ENCODE data around the gene RBM41. TPM values are rescaled to one million over a fixed set of nuclear protein-coding genes. Genes with fewer than 3 reads are reported as not detected.

The RBM41 gene
- total RNA-seq, 1 experiment from 2014 or later = 20.0 TPM

DNA sequence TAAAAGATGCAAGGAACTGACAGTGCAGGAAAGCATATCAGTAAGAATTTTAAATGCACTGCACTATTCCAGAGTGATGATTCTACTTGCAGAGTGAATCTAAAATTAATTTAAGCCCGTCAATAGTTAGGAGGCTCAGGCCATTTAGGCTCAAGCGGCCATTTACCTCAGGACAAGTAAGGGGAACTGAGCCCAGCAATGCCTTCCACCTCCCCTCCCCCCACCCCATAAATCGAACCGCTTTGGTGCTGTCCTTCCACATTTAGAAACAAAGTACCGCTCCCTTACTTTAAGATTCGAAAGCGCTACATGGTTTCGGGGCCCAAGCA is 665 bp downstream of the RBM41 start:
- ATAC-seq = 0 out of 2 replicates have a peak, but pooled peaks have one; percentile 18

More for the DNA sequence above, 665 bp downstream of the RBM41 start:
- ChIA-PET POLR2A (no interaction called here), RAD21 (ENCODE audit: low non-redundant PET in 1 of 2, low total read pairs in 2 of 2, uncharacterized antibody in 2 of 2, unreplicated experiment in 2 of 2) (no interaction called here), CTCF (no interaction called here)
- Histone ChIP-seq H3K4me2 (ENCODE audit: low read length) (peak overlapping the region; percentile 72), H4K20me1 (ENCODE audit: insufficient read depth) (no peaks in the 10 kb centered on the region), H3K79me2 (ENCODE audit: insufficient read depth, low read length) (peaks cover 14% of the 10 kb centered on the region; the same call in 1 of the 2 replicates), H3K4me3 (replicated peaks in 1 of 2; ENCODE audit: low read depth in 1 of 2, low read length in 2 of 2) (peak overlapping the region; percentile 61 to 72), H3K36me3 (ENCODE audit: control insufficient read depth in 1 of 2, insufficient read depth in 2 of 2, low read length in 2 of 2) (peaks cover 16 to 19% of the 10 kb centered on the region in 2 experiments; a peak in 3 of 4 replicates), H3K27me3 (ENCODE audit: insufficient read depth, low read length) (no peaks in the 10 kb centered on the region), H3K9me2 (ENCODE audit: insufficient read depth) (no peaks in the 10 kb centered on the region), H3K9ac (ENCODE audit: low read length) (peak overlapping the region; percentile 72), H3K4me1 (ENCODE audit: control insufficient read depth in 1 of 2, insufficient read depth in 2 of 2, low read length in 2 of 2) (peaks cover 0 to 10% of the 10 kb centered on the region in 2 experiments; a peak in 1 of 4 replicates), H2AFZ (ENCODE audit: low read depth, low read length, poor library complexity, severe bottlenecking) (no peak overlapping the region), H3K27ac (ENCODE audit: low read depth, low read length) (peak overlapping the region; percentile 64), H3K9me3 (ENCODE audit: control insufficient read depth in 1 of 2, insufficient read depth in 1 of 2, low read depth in 1 of 2, low read length in 2 of 2) (no peaks in the 10 kb centered on the region)
- TF ChIP-seq CEBPB (IDR thresholded peaks at IDR 0.05; ENCODE audit: low read depth) (no peak), EZH2 (IDR thresholded peaks at IDR 0.05) (no peak), POLR2AphosphoS5 (IDR thresholded peaks at IDR 0.05; ENCODE audit: low read depth, low read length) (no peak), ZFX (IDR thresholded peaks at IDR 0.05) (no peak), TCF7L2 (IDR thresholded peaks at IDR 0.05; ENCODE audit: borderline replicate concordance, extremely low read depth, insufficient read depth, insufficient read length) (no peak)
- TF ChIP-seq, protein P1, sequence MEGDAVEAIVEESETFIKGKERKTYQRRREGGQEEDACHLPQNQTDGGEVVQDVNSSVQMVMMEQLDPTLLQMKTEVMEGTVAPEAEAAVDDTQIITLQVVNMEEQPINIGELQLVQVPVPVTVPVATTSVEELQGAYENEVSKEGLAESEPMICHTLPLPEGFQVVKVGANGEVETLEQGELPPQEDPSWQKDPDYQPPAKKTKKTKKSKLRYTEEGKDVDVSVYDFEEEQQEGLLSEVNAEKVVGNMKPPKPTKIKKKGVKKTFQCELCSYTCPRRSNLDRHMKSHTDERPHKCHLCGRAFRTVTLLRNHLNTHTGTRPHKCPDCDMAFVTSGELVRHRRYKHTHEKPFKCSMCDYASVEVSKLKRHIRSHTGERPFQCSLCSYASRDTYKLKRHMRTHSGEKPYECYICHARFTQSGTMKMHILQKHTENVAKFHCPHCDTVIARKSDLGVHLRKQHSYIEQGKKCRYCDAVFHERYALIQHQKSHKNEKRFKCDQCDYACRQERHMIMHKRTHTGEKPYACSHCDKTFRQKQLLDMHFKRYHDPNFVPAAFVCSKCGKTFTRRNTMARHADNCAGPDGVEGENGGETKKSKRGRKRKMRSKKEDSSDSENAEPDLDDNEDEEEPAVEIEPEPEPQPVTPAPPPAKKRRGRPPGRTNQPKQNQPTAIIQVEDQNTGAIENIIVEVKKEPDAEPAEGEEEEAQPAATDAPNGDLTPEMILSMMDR (IDR thresholded peaks at IDR 0.05 in 2 of 3, conservative IDR thresholded peaks at IDR 0.05 in 1 of 3; ENCODE audit: borderline replicate concordance in 1 of 3, insufficient read depth in 1 of 3, low read depth in 2 of 3, low read length in 2 of 3) = no peak
- TF ChIP-seq, protein P2, sequence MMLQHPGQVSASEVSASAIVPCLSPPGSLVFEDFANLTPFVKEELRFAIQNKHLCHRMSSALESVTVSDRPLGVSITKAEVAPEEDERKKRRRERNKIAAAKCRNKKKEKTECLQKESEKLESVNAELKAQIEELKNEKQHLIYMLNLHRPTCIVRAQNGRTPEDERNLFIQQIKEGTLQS (IDR thresholded peaks at IDR 0.05) = no peak
- TF ChIP-seq, protein P3, sequence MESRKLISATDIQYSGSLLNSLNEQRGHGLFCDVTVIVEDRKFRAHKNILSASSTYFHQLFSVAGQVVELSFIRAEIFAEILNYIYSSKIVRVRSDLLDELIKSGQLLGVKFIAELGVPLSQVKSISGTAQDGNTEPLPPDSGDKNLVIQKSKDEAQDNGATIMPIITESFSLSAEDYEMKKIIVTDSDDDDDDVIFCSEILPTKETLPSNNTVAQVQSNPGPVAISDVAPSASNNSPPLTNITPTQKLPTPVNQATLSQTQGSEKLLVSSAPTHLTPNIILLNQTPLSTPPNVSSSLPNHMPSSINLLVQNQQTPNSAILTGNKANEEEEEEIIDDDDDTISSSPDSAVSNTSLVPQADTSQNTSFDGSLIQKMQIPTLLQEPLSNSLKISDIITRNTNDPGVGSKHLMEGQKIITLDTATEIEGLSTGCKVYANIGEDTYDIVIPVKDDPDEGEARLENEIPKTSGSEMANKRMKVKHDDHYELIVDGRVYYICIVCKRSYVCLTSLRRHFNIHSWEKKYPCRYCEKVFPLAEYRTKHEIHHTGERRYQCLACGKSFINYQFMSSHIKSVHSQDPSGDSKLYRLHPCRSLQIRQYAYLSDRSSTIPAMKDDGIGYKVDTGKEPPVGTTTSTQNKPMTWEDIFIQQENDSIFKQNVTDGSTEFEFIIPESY (IDR thresholded peaks at IDR 0.05; ENCODE audit: extremely low read depth, insufficient replicate concordance, low read length) = no peak
- DNase-seq (ENCODE audit: low read depth, low spot score) = no peak
- no TSS peak for BruUV-seq (replicated peaks)
- intact Hi-C loops (cut with micrococcal nuclease) = no loop called here

All from HCT116 (cell line).